ENCODE data around the gene CRYBA2.

The CRYBA2 gene

GRCh38 chr2:219018286-219018685 is 25.1 kb upstream of the CRYBA2 start:
- H3K27ac ChIP-seq = no peak overlapping the region
- no peak for TF ChIP-seq ZFX (IDR thresholded peaks at IDR 0.05; ENCODE audit: borderline replicate concordance)
- TF ChIP-seq, protein P1, sequence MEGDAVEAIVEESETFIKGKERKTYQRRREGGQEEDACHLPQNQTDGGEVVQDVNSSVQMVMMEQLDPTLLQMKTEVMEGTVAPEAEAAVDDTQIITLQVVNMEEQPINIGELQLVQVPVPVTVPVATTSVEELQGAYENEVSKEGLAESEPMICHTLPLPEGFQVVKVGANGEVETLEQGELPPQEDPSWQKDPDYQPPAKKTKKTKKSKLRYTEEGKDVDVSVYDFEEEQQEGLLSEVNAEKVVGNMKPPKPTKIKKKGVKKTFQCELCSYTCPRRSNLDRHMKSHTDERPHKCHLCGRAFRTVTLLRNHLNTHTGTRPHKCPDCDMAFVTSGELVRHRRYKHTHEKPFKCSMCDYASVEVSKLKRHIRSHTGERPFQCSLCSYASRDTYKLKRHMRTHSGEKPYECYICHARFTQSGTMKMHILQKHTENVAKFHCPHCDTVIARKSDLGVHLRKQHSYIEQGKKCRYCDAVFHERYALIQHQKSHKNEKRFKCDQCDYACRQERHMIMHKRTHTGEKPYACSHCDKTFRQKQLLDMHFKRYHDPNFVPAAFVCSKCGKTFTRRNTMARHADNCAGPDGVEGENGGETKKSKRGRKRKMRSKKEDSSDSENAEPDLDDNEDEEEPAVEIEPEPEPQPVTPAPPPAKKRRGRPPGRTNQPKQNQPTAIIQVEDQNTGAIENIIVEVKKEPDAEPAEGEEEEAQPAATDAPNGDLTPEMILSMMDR (IDR thresholded peaks at IDR 0.05) = no peak

- no peak overlapping the region for H3K27ac ChIP-seq
- TF ChIP-seq ZFX (IDR thresholded peaks at IDR 0.05; ENCODE audit: borderline replicate concordance) = no peak
- TF ChIP-seq, protein P1 (IDR thresholded peaks at IDR 0.05) = no peak
These were observed 24.1 kb upstream of the CRYBA2 start for GRCh38 chr2:219017201-219017931.

DNA sequence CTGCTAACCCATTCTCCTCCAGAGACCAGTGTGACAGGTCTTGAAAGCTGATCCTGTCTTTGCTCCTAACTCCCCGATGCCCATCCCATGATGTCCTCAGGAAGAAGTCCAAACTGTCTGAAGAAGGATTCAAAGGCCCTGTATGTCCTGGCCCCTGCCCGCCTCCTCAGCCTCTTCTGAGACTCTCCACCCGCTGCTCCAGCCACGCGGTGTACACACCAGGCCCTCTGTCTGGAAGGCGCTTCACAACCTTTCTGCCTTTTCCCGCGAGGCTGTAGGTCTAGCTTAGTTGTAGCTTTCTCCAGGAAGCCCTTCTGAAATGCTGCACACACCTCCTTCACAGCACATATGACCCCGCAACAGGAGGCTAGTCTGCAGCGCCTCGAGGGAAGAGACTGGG is 23.5 kb upstream of the CRYBA2 start:
- H3K27ac ChIP-seq = no peak overlapping the region
- TF ChIP-seq, protein P1 (IDR thresholded peaks at IDR 0.05) = no peak

DNA sequence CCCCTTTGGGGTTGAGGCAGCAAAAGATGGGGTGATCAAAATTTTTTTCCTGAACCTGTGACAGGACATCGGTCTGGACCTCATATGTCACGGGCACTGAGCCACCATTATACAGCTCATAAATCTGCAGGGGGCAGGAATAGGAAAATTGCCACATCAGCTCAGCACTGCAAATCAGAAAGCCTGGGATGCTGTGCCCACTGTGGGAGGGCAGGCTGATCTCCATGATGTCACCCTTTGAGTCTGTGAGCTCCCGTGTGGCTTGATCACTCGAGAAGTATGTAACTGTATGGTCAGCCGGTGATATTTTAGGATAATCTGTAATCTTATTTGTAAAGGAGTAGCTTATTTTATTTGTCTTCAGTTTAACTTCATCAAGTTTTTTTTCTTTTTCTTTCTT is 17.7 kb upstream of the CRYBA2 start:
- no peak for TF ChIP-seq ZFX (IDR thresholded peaks at IDR 0.05; ENCODE audit: borderline replicate concordance)
- TF ChIP-seq, protein P1 (IDR thresholded peaks at IDR 0.05) = no peak
- H3K27ac ChIP-seq = no peak overlapping the region

- TF ChIP-seq, protein P1 (IDR thresholded peaks at IDR 0.05) = peak; percentile 81
- no peak for TF ChIP-seq ZFX (IDR thresholded peaks at IDR 0.05; ENCODE audit: borderline replicate concordance)
- H3K27ac ChIP-seq = no peak overlapping the region
These were observed 17.0 kb upstream of the CRYBA2 start for GRCh38 chr2:219010162-219010756.

GRCh38 chr2:219009294-219009693 is 16.1 kb upstream of the CRYBA2 start:
- no peak overlapping the region for H3K27ac ChIP-seq
- TF ChIP-seq ZFX (IDR thresholded peaks at IDR 0.05; ENCODE audit: borderline replicate concordance) = no peak
- TF ChIP-seq, protein P1 (IDR thresholded peaks at IDR 0.05) = no peak

- H3K27ac ChIP-seq = no peak overlapping the region
- no peak for TF ChIP-seq ZFX (IDR thresholded peaks at IDR 0.05; ENCODE audit: borderline replicate concordance)
- TF ChIP-seq, protein P1 (IDR thresholded peaks at IDR 0.05) = no peak
These were observed 10.8 kb upstream of the CRYBA2 start for GRCh38 chr2:219003979-219004378.

Measured in 22Rv1 (cell line).